Activated CD4-positive, alpha-beta T cell treated with anti-CD3 and anti-CD28 coated beads, Interleukin-2, amount 10 ng/mL, durations not matched to agents 24 days and 14 days (primary cell): ENCODE results near the gene GP1BB. TPM values are rescaled to one million over a fixed set of nuclear protein-coding genes. Genes with fewer than 3 reads are reported as not detected.

Experiments
- DNase-seq: peaks from one replicate; pipeline ENCODE4 v3.0.0; 2022
- H3K27ac Mint-ChIP-seq: one replicate; pipeline ENCODE4 v1.8.0; 2022; ENCODE audit warnings: mild to moderate bottlenecking, mixed read lengths
- H3K27me3 Mint-ChIP-seq: one replicate; pipeline ENCODE4 v1.8.0; 2022; ENCODE audit warnings: mixed read lengths
- H3K36me3 Mint-ChIP-seq: one replicate; pipeline ENCODE4 v1.8.0; 2022; ENCODE audit warnings: low read depth, mild to moderate bottlenecking, mixed read lengths
- H3K4me1 Mint-ChIP-seq: one replicate; pipeline ENCODE4 v1.8.0; 2021; ENCODE audit warnings: mixed read lengths
- H3K4me3 Mint-ChIP-seq: one replicate; pipeline ENCODE4 v1.8.0; 2022; ENCODE audit warnings: mild to moderate bottlenecking, moderate library complexity, mixed read lengths
- H3K9me3 Mint-ChIP-seq: one replicate; pipeline ENCODE4 v1.8.0; 2021; ENCODE audit warnings: mixed read lengths
- intact Hi-C: fragments of 100-400 bp; cut with micrococcal nuclease; formaldehyde crosslinking; loops from one replicate; pipeline ENCODE4 v1.15.1; 2023
- total RNA-seq: library from RNA; stranded (reverse); gene quantifications from 2 replicates; pipeline ENCODE4 v1.2.3, GENCODE V29; 2022

Gene GP1BB
- total RNA-seq, 1 donor from 2014 or later, result not detected

- no peak for DNase-seq
- H3K9me3 Mint-ChIP-seq, result no peaks in the 10 kb centered on the region
- no peaks in the 10 kb centered on the region for H3K36me3 Mint-ChIP-seq
- H3K27ac Mint-ChIP-seq, result no peak overlapping the region
- intact Hi-C loops, result no loop called here
- H3K27me3 Mint-ChIP-seq, result peaks cover 8% of the 10 kb centered on the region
- H3K4me3 Mint-ChIP-seq, result no peak overlapping the region
- H3K4me1 Mint-ChIP-seq, result no peaks in the 10 kb centered on the region
Measured at GRCh38 chr22:19703869-19704268, 19.5 kb upstream of the GP1BB start.

- no peak overlapping the region for H3K27ac Mint-ChIP-seq
- no peaks in the 10 kb centered on the region for H3K9me3 Mint-ChIP-seq
- no peak for DNase-seq
- intact Hi-C loops, result no loop called here
- no peaks in the 10 kb centered on the region for H3K36me3 Mint-ChIP-seq
- H3K4me3 Mint-ChIP-seq, result no peak overlapping the region
- H3K27me3 Mint-ChIP-seq, result peaks cover 8% of the 10 kb centered on the region
- H3K4me1 Mint-ChIP-seq, result no peaks in the 10 kb centered on the region
Measured at GRCh38 chr22:19704355-19705015, 18.9 kb upstream of the GP1BB start.

- no peak overlapping the region for H3K4me3 Mint-ChIP-seq
- DNase-seq, result no peak
- H3K36me3 Mint-ChIP-seq, result no peaks in the 10 kb centered on the region
Measured at GRCh38 chr22:19705181-19705934, 18.0 kb upstream of the GP1BB start.

GRCh38 chr22:19706661-19707151 lies 16.6 kb upstream of the GP1BB start:
- Mint-ChIP-seq H3K36me3 (no peaks in the 10 kb centered on the region), H3K27me3 (no peaks in the 10 kb centered on the region), H3K4me1 (no peaks in the 10 kb centered on the region), H3K9me3 (no peaks in the 10 kb centered on the region), H3K27ac (no peak overlapping the region), H3K4me3 (no peak overlapping the region)
- DNase-seq, result no peak
- intact Hi-C loops, result no loop called here

More at GRCh38 chr22:19705181-19705934, 18.0 kb upstream of the GP1BB start:
- no peaks in the 10 kb centered on the region for H3K9me3 Mint-ChIP-seq
- H3K27ac Mint-ChIP-seq, result no peak overlapping the region
- peaks cover 3% of the 10 kb centered on the region for H3K27me3 Mint-ChIP-seq
- intact Hi-C loops, result no loop called here
- H3K4me1 Mint-ChIP-seq, result no peaks in the 10 kb centered on the region

- Mint-ChIP-seq H3K9me3 (no peaks in the 10 kb centered on the region), H3K4me1 (no peaks in the 10 kb centered on the region), H3K27me3 (peaks cover 5% of the 10 kb centered on the region), H3K4me3 (no peak overlapping the region), H3K27ac (no peak overlapping the region), H3K36me3 (no peaks in the 10 kb centered on the region)
- intact Hi-C loops, result no loop called here
- DNase-seq, result no peak
Measured at GRCh38 chr22:19707347-19708290, 15.7 kb upstream of the GP1BB start.

- Mint-ChIP-seq H3K4me3 (no peak overlapping the region), H3K27me3 (peaks cover 12% of the 10 kb centered on the region), H3K36me3 (no peaks in the 10 kb centered on the region), H3K27ac (no peak overlapping the region), H3K4me1 (no peaks in the 10 kb centered on the region), H3K9me3 (no peaks in the 10 kb centered on the region)
- no peak for DNase-seq
- intact Hi-C loops, result no loop called here
Measured at GRCh38 chr22:19708321-19709011, 14.9 kb upstream of the GP1BB start.

- H3K27me3 Mint-ChIP-seq, result peaks cover 17% of the 10 kb centered on the region
- no peaks in the 10 kb centered on the region for H3K4me1 Mint-ChIP-seq
- no peak for DNase-seq
- no peaks in the 10 kb centered on the region for H3K36me3 Mint-ChIP-seq
- intact Hi-C loops, result no loop called here
- H3K27ac Mint-ChIP-seq, result no peak overlapping the region
- H3K9me3 Mint-ChIP-seq, result no peaks in the 10 kb centered on the region
- no peak overlapping the region for H3K4me3 Mint-ChIP-seq
Measured at GRCh38 chr22:19709063-19709769, 14.1 kb upstream of the GP1BB start.

- intact Hi-C loops, result no loop called here
- H3K4me3 Mint-ChIP-seq, result no peak overlapping the region
- H3K9me3 Mint-ChIP-seq, result no peaks in the 10 kb centered on the region
- no peak for DNase-seq
- H3K27ac Mint-ChIP-seq, result no peak overlapping the region
- no peaks in the 10 kb centered on the region for H3K4me1 Mint-ChIP-seq
- H3K27me3 Mint-ChIP-seq, result peaks cover 17% of the 10 kb centered on the region
- H3K36me3 Mint-ChIP-seq, result no peaks in the 10 kb centered on the region
Measured at GRCh38 chr22:19710020-19710768, 13.1 kb upstream of the GP1BB start.

GRCh38 chr22:19710769-19711106 lies 12.6 kb upstream of the GP1BB start:
- Mint-ChIP-seq H3K27ac (no peak overlapping the region), H3K4me1 (no peaks in the 10 kb centered on the region), H3K36me3 (no peaks in the 10 kb centered on the region), H3K27me3 (peaks cover 17% of the 10 kb centered on the region), H3K9me3 (no peaks in the 10 kb centered on the region), H3K4me3 (no peak overlapping the region)
- no peak for DNase-seq
- intact Hi-C loops, result no loop called here

- Mint-ChIP-seq H3K27me3 (peaks cover 26% of the 10 kb centered on the region), H3K9me3 (no peaks in the 10 kb centered on the region), H3K4me3 (peak overlapping the region; percentile 64), H3K27ac (no peak overlapping the region), H3K4me1 (peaks cover 3% of the 10 kb centered on the region), H3K36me3 (no peaks in the 10 kb centered on the region)
- intact Hi-C loops, result no loop called here
- no peak for DNase-seq
Measured at GRCh38 chr22:19713245-19713644, 10.1 kb upstream of the GP1BB start.

- H3K4me1 Mint-ChIP-seq, result peaks cover 3% of the 10 kb centered on the region
- no peak for DNase-seq
- H3K36me3 Mint-ChIP-seq, result no peaks in the 10 kb centered on the region
- no peaks in the 10 kb centered on the region for H3K9me3 Mint-ChIP-seq
- H3K27me3 Mint-ChIP-seq, result peaks cover 26% of the 10 kb centered on the region
- no peak overlapping the region for H3K27ac Mint-ChIP-seq
- peak overlapping the region; percentile 64 for H3K4me3 Mint-ChIP-seq
- intact Hi-C loops, result no loop called here
Measured at GRCh38 chr22:19713650-19714311, 9.6 kb upstream of the GP1BB start.
